ENCODE results near the gene COG1. TPM values are rescaled to one million over a fixed set of nuclear protein-coding genes. Genes with fewer than 3 reads are reported as not detected.

Gene COG1
- total and polyA plus RNA-seq, 2 donors (not counting 1 experiment from before 2014, with no cell fraction given) = 20.0 to 21.0 TPM

DNA sequence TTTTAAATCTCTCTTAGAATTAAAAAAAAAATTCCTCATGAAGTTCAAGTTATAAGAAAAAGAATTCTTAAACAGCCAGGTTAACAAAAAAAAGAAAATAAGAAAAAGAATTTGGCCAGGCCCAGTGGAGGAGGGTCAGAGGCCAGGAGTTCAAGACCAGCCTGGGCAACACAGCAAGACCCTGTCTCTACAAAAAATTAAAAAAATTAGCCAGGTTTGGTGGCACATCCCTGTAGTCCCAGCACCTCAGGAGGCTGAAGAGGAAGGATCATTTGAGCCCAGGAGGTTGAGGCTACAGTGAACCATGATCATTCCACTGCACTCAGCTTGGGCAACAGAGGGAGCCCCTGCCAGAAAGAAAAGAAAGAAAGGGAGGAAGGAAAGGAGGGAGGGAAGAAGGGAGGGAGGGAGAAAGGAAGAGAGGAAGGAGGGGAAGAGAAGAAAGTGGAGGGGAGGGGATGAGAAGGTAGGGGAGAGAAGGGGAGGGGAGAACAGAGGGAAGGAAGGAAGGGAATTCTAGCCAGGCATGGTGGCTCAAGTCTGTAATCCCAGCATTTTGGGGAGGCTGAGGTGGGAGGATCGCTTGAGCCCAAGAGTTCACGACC is 30.9 kb downstream of the COG1 start:
- H3K4me1 ChIP-seq (ENCODE audit: control insufficient read depth, extremely low read depth, insufficient read depth, low read length) = peaks cover 11% of the 10 kb centered on the region

DNA sequence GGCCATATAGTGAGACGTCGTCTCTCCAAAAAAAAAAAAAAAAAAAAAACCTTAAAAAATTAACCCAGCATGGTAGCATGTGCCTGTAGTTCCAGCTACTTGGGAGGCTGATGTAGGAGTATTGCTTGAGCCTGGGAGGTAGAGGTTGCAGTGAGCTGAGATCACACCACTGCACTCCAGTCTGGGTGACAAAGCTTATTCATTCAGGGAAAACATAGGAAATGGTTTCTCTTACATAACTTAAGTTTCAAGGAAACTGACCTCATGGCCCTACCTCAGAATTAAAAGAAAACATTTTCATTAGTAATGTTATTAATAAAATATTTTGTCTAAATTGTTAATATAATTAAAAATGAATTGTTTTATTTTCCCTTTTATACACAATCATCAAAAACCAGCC is 31.4 kb downstream of the COG1 start:
- Histone ChIP-seq H3K27me3 (ENCODE audit: control insufficient read depth, insufficient read depth, low read length) (no peaks in the 10 kb centered on the region), H3K79me2 (ENCODE audit: control insufficient read depth, insufficient read depth, low read length) (peaks cover 36% of the 10 kb centered on the region), H2AFZ (ENCODE audit: low read length) (no peak overlapping the region), H3K4me2 (ENCODE audit: extremely low read depth, insufficient read depth, low read length) (no peak overlapping the region), H3K4me1 (ENCODE audit: control insufficient read depth, extremely low read depth, insufficient read depth, low read length) (peaks cover 16% of the 10 kb centered on the region), H3K27ac (ENCODE audit: insufficient read depth, low read length) (no peak overlapping the region), H3K36me3 (ENCODE audit: control insufficient read depth, insufficient read depth, low read length) (no peaks in the 10 kb centered on the region), H3K9me3 (ENCODE audit: control insufficient read depth, insufficient read depth, low read depth, low read length) (no peaks in the 10 kb centered on the region), H3K9ac (ENCODE audit: insufficient read depth, low read length) (no peak overlapping the region), H4K20me1 (ENCODE audit: control insufficient read depth, extremely low read depth, insufficient read depth, low read length) (no peaks in the 10 kb centered on the region), H3K4me3 (replicated peaks in 1 of 4; ENCODE audit: control extremely low read depth in 1 of 4, insufficient read depth in 1 of 4, low read depth in 3 of 4, low read length in 4 of 4) (no peak overlapping the region)
- TF ChIP-seq, protein P1, sequence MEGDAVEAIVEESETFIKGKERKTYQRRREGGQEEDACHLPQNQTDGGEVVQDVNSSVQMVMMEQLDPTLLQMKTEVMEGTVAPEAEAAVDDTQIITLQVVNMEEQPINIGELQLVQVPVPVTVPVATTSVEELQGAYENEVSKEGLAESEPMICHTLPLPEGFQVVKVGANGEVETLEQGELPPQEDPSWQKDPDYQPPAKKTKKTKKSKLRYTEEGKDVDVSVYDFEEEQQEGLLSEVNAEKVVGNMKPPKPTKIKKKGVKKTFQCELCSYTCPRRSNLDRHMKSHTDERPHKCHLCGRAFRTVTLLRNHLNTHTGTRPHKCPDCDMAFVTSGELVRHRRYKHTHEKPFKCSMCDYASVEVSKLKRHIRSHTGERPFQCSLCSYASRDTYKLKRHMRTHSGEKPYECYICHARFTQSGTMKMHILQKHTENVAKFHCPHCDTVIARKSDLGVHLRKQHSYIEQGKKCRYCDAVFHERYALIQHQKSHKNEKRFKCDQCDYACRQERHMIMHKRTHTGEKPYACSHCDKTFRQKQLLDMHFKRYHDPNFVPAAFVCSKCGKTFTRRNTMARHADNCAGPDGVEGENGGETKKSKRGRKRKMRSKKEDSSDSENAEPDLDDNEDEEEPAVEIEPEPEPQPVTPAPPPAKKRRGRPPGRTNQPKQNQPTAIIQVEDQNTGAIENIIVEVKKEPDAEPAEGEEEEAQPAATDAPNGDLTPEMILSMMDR (conservative IDR thresholded peaks at IDR 0.05 in 1 of 2, IDR thresholded peaks at IDR 0.05 in 1 of 2; ENCODE audit: low read depth in 1 of 2, low read length in 2 of 2) = no peak
- no peak for TF ChIP-seq EZH2 (IDR thresholded peaks at IDR 0.05; ENCODE audit: low read length, missing control alignments)
- DNase-seq (ENCODE audit: low read depth in 2 of 2) = no peak

More for the DNA sequence above, 30.9 kb downstream of the COG1 start:
- DNase-seq (ENCODE audit: low read depth in 2 of 2) = no peak
- no peaks in the 10 kb centered on the region for H4K20me1 ChIP-seq (ENCODE audit: control insufficient read depth, extremely low read depth, insufficient read depth, low read length)
- no peak overlapping the region for H3K9ac ChIP-seq (ENCODE audit: insufficient read depth, low read length)
- no peak overlapping the region for H3K27ac ChIP-seq (ENCODE audit: insufficient read depth, low read length)
- no peak overlapping the region for H3K4me3 ChIP-seq (replicated peaks in 1 of 4; ENCODE audit: control extremely low read depth in 1 of 4, insufficient read depth in 1 of 4, low read depth in 3 of 4, low read length in 4 of 4)
- H3K36me3 ChIP-seq (ENCODE audit: control insufficient read depth, insufficient read depth, low read length) = no peaks in the 10 kb centered on the region
- no peak for TF ChIP-seq EZH2 (IDR thresholded peaks at IDR 0.05; ENCODE audit: low read length, missing control alignments)
- TF ChIP-seq, protein P1 (conservative IDR thresholded peaks at IDR 0.05 in 1 of 2, IDR thresholded peaks at IDR 0.05 in 1 of 2; ENCODE audit: low read depth in 1 of 2, low read length in 2 of 2) = no peak
- H3K27me3 ChIP-seq (ENCODE audit: control insufficient read depth, insufficient read depth, low read length) = no peaks in the 10 kb centered on the region
- H2AFZ ChIP-seq (ENCODE audit: low read length) = no peak overlapping the region
- H3K79me2 ChIP-seq (ENCODE audit: control insufficient read depth, insufficient read depth, low read length) = peaks cover 35% of the 10 kb centered on the region
- no peaks in the 10 kb centered on the region for H3K9me3 ChIP-seq (ENCODE audit: control insufficient read depth, insufficient read depth, low read depth, low read length)
- H3K4me2 ChIP-seq (ENCODE audit: extremely low read depth, insufficient read depth, low read length) = no peak overlapping the region

DNA sequence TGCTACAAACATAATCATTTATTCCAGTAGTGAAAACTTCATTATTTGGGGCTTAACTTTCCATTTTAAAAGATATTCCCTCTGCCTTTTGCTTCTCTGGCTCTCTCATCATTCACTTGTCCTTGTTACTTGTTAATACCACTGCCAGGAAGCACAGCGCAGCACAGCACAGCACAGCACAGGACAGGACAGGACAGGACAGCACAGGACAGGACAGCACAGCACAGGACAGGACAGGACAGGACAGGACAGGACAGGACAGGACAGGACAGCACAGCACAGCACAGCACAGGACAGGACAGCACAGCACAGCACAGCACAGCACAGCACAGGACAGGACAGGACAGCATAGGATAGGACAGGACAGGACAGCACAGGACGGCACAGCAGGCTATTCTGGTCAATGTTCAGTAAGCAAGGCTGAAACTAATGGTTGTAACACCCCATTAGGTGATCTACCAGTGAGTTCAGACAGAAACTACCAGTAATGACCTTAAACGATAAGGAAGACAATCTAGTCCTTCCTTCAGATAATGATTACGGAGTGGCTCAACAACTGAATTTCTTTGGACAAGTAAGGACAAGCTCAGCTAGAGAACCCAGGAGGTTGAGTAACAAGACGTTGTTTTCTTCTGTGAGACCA is 31.9 kb downstream of the COG1 start:
- Histone ChIP-seq H3K4me1 (ENCODE audit: control insufficient read depth, extremely low read depth, insufficient read depth, low read length) (peaks cover 17% of the 10 kb centered on the region), H3K79me2 (ENCODE audit: control insufficient read depth, insufficient read depth, low read length) (peaks cover 38% of the 10 kb centered on the region), H3K9me3 (ENCODE audit: control insufficient read depth, insufficient read depth, low read depth, low read length) (no peaks in the 10 kb centered on the region), H3K27ac (ENCODE audit: insufficient read depth, low read length) (no peak overlapping the region), H3K36me3 (ENCODE audit: control insufficient read depth, insufficient read depth, low read length) (no peaks in the 10 kb centered on the region), H4K20me1 (ENCODE audit: control insufficient read depth, extremely low read depth, insufficient read depth, low read length) (no peaks in the 10 kb centered on the region), H3K4me2 (ENCODE audit: extremely low read depth, insufficient read depth, low read length) (no peak overlapping the region), H3K4me3 (replicated peaks in 1 of 4; ENCODE audit: control extremely low read depth in 1 of 4, insufficient read depth in 1 of 4, low read depth in 3 of 4, low read length in 4 of 4) (no peak overlapping the region), H2AFZ (ENCODE audit: low read length) (no peak overlapping the region), H3K27me3 (ENCODE audit: control insufficient read depth, insufficient read depth, low read length) (no peaks in the 10 kb centered on the region), H3K9ac (ENCODE audit: insufficient read depth, low read length) (no peak overlapping the region)
- no peak for TF ChIP-seq EZH2 (IDR thresholded peaks at IDR 0.05; ENCODE audit: low read length, missing control alignments)
- TF ChIP-seq, protein P1 (conservative IDR thresholded peaks at IDR 0.05 in 1 of 2, IDR thresholded peaks at IDR 0.05 in 1 of 2; ENCODE audit: low read depth in 1 of 2, low read length in 2 of 2) = no peak
- no peak for DNase-seq (ENCODE audit: low read depth in 2 of 2)

Measured in fibroblast of lung (primary cell).